Measurements from ENCODE around the gene ITPK1. TPM values are rescaled to one million over a fixed set of nuclear protein-coding genes. Genes with fewer than 3 reads are reported as not detected.

ITPK1 gene
- total RNA-seq, 1 donor: 25.0 TPM

DNA sequence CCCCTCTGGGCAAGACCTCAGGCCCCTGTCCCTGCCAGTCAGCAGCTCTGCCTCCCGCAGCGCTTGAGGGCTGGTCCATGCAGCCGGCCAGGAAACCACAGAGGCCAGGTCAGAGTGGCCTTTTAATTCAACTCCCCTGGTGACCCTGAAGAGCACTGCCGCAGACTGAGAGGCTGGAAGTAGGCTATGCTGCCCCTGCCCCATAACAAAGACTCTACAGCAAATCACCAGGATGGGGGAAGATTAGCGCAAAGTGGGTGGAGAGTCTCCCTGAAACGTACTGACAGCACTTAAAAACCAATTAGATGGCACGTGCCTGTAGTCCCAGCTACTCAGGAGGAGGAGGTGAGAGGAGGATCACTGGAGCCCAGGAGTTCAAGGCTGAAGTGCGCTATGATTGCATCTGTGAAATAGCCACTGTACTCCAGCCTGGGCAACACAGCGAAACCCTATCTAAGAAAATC is 70.5 kb downstream of the ITPK1 start:
- TF ChIP-seq, protein P1, sequence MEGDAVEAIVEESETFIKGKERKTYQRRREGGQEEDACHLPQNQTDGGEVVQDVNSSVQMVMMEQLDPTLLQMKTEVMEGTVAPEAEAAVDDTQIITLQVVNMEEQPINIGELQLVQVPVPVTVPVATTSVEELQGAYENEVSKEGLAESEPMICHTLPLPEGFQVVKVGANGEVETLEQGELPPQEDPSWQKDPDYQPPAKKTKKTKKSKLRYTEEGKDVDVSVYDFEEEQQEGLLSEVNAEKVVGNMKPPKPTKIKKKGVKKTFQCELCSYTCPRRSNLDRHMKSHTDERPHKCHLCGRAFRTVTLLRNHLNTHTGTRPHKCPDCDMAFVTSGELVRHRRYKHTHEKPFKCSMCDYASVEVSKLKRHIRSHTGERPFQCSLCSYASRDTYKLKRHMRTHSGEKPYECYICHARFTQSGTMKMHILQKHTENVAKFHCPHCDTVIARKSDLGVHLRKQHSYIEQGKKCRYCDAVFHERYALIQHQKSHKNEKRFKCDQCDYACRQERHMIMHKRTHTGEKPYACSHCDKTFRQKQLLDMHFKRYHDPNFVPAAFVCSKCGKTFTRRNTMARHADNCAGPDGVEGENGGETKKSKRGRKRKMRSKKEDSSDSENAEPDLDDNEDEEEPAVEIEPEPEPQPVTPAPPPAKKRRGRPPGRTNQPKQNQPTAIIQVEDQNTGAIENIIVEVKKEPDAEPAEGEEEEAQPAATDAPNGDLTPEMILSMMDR (IDR thresholded peaks at IDR 0.05; ENCODE audit: extremely low read depth, low read depth, low read length): no peak
- H3K36me3 ChIP-seq (ENCODE audit: insufficient read depth, low read length): no peaks in the 10 kb centered on the region
- no peak overlapping the region for H3K4me3 ChIP-seq (ENCODE audit: insufficient read depth, low read length)
- no peaks in the 10 kb centered on the region for H3K79me2 ChIP-seq (ENCODE audit: insufficient read depth, low read length)
- H2AFZ ChIP-seq (ENCODE audit: low read length): no peak overlapping the region
- H3K27me3 ChIP-seq (ENCODE audit: insufficient read depth, low read length): peaks cover 6% of the 10 kb centered on the region
- peaks cover 22% of the 10 kb centered on the region for H4K20me1 ChIP-seq (ENCODE audit: insufficient read depth, low read length)
- no peak overlapping the region for H3K27ac ChIP-seq (ENCODE audit: low read depth, low read length)
- H3K4me1 ChIP-seq (ENCODE audit: insufficient read depth, low read length): peaks cover 31% of the 10 kb centered on the region
- no peak overlapping the region for H3K4me2 ChIP-seq (ENCODE audit: insufficient read depth, low read length)
- peak; percentile 54 for DNase-seq (ENCODE audit: insufficient read length, low spot score, missing footprints)
- H3K9me3 ChIP-seq (ENCODE audit: low read depth, low read length): no peaks in the 10 kb centered on the region

DNA sequence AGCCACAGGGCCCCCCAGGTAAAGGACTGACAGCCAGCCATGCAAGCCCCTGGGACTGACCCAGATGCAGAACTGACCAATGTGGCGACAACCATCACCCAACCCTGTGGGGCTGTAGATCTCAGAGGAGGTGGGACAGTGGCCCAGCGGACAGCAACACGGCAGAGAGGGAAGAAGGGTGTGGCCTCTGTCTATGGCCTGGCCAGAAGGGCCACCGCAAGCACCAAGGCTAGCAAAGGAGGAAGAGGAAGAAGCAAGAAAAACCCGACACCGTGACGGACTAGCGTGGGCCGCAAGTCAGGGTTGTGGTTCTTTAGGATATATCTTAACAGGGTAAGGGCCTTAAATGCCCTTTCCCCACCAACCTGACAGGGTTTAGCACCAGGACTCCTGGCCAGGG is 71.2 kb downstream of the ITPK1 start:
- Histone ChIP-seq H3K4me2 (ENCODE audit: insufficient read depth, low read length) (no peak overlapping the region), H3K4me1 (ENCODE audit: insufficient read depth, low read length) (peaks cover 31% of the 10 kb centered on the region), H3K79me2 (ENCODE audit: insufficient read depth, low read length) (no peaks in the 10 kb centered on the region), H4K20me1 (ENCODE audit: insufficient read depth, low read length) (peaks cover 22% of the 10 kb centered on the region), H2AFZ (ENCODE audit: low read length) (no peak overlapping the region), H3K36me3 (ENCODE audit: insufficient read depth, low read length) (no peaks in the 10 kb centered on the region), H3K27ac (ENCODE audit: low read depth, low read length) (no peak overlapping the region), H3K9me3 (ENCODE audit: low read depth, low read length) (no peaks in the 10 kb centered on the region), H3K4me3 (ENCODE audit: insufficient read depth, low read length) (no peak overlapping the region), H3K27me3 (ENCODE audit: insufficient read depth, low read length) (peaks cover 6% of the 10 kb centered on the region)
- TF ChIP-seq, protein P1 (IDR thresholded peaks at IDR 0.05; ENCODE audit: extremely low read depth, low read depth, low read length): no peak
- peak; percentile 60 for DNase-seq (ENCODE audit: insufficient read length, low spot score, missing footprints)

DNA sequence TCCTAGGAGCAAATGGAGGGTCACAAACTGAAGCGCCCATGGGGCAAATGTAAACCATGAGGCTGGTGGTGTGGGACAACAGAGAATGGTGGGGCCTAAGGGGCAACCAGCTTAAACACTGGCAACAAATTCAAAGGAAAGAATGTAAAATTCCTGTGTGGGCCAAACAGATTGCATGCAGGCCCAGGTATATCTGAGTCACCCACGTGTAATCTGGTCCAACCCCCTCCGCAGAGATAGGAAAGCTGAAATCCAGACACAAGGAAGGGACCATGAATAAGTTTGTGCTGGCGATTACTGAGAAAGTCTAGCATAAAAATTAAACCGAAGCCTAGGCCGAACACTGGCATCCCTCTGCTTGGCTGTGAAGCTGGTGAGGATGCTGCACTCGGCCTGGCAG is 71.6 kb downstream of the ITPK1 start:
- Histone ChIP-seq H3K4me2 (ENCODE audit: insufficient read depth, low read length) (no peak overlapping the region), H3K4me3 (ENCODE audit: insufficient read depth, low read length) (no peak overlapping the region), H3K27me3 (ENCODE audit: insufficient read depth, low read length) (peaks cover 6% of the 10 kb centered on the region), H3K4me1 (ENCODE audit: insufficient read depth, low read length) (peaks cover 31% of the 10 kb centered on the region), H2AFZ (ENCODE audit: low read length) (no peak overlapping the region), H3K79me2 (ENCODE audit: insufficient read depth, low read length) (no peaks in the 10 kb centered on the region), H3K27ac (ENCODE audit: low read depth, low read length) (no peak overlapping the region), H3K36me3 (ENCODE audit: insufficient read depth, low read length) (no peaks in the 10 kb centered on the region), H4K20me1 (ENCODE audit: insufficient read depth, low read length) (peaks cover 18% of the 10 kb centered on the region), H3K9me3 (ENCODE audit: low read depth, low read length) (no peaks in the 10 kb centered on the region)
- DNase-seq (ENCODE audit: insufficient read length, low spot score, missing footprints): peak; percentile 42
- TF ChIP-seq, protein P1 (IDR thresholded peaks at IDR 0.05; ENCODE audit: extremely low read depth, low read depth, low read length): no peak

DNA sequence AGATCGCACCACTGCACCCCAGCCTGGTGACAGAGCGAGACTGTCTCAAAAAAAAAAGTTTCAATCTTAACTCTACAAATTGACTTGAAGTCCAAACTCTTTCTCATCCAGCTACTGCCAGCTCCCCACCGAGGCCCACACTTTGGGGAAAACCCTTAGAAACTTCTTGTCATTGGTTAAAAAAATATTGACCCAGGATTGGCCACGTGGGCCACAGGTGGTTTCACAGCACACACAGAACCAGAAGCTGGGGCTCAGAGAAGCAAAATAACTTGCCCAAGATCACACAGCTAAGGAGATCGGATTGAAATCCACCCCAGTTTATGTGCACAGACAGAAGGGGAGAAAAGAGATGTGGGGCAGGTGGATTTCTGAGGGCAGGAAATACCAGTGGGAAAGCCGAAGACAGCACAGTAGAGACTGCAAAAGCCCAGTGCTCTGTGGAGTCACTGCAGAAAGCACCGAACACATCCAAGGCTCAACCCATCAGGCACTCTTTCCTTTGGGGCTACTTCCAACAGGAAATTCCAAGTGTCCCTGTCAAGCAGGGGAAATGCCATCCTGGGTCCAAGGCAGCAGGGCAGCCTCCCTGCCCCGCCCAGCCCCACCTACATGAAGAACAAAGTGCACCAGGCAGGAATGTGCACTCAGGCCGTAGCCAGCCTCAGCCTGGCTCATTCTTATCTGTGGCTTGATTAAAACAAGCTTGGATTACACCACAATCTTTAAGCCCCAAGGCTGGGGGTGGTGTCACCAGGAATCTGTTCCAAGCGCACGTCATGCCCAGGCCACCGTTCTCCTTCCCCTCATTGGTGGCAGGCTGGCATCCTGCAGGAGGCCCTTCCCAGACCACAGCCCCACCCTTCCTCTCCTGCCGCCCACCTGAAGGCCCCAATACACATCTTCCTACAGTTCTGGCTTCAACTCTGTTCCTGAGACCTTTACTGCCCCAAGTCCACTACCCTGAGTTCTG is 72.5 kb downstream of the ITPK1 start:
- Histone ChIP-seq H2AFZ (ENCODE audit: low read length) (no peak overlapping the region), H3K27ac (ENCODE audit: low read depth, low read length) (no peak overlapping the region), H3K4me2 (ENCODE audit: insufficient read depth, low read length) (peak overlapping the region; percentile 46), H3K79me2 (ENCODE audit: insufficient read depth, low read length) (no peaks in the 10 kb centered on the region), H3K27me3 (ENCODE audit: insufficient read depth, low read length) (peaks cover 4% of the 10 kb centered on the region), H3K4me1 (ENCODE audit: insufficient read depth, low read length) (peaks cover 31% of the 10 kb centered on the region), H3K36me3 (ENCODE audit: insufficient read depth, low read length) (no peaks in the 10 kb centered on the region), H4K20me1 (ENCODE audit: insufficient read depth, low read length) (peaks cover 18% of the 10 kb centered on the region), H3K4me3 (ENCODE audit: insufficient read depth, low read length) (no peak overlapping the region), H3K9me3 (ENCODE audit: low read depth, low read length) (no peaks in the 10 kb centered on the region)
- DNase-seq (ENCODE audit: insufficient read length, low spot score, missing footprints): peak; percentile 94
- TF ChIP-seq, protein P1 (IDR thresholded peaks at IDR 0.05; ENCODE audit: extremely low read depth, low read depth, low read length): no peak

All from osteoblast (primary cell).